ENCODE measurements around the gene CHD5. TPM values are rescaled to one million over a fixed set of nuclear protein-coding genes. Genes with fewer than 3 reads are reported as not detected.
"Not testable (repeated sequence)": the region's sequence is repeated elsewhere in the genome, so short reads cannot be mapped to it uniquely, and the experiment has no call there.

The CHD5 gene
- 0.14 TPM for polyA plus RNA-seq (2013, experiment 1 of 2; ENCODE audit: insufficient read length)
- polyA plus RNA-seq (2013, experiment 2 of 2; ENCODE audit: insufficient read length) = 0.28 TPM

DNA sequence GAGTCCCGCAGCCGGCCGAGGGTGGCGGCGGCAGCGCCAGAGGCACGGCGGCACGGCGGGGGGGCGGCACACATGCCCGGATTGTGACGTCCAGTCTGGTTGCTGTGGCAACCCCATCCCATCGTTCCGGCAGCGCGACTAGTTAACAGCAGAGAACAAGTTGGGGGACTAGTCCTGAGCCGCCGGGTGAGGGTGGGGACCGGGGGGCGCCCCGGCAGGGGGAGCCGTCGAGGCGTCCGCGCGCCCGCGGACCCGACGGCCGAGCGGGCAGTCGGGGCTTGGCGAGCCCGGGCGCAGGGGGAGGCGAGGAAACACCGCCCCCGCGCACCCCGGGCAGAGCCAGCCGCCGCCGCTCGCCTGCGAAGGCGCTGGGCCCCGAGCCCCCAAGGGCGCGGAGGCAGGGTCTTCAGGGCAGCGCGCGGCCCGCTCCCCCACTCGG lies at the start of gene CHD5:
Gene CHD5, minus strand, starts transcription at position 54 of the 439 bp plus-strand sequence. CDS start 298 bp downstream, outside the sequence.
- no peak for DNase-seq

DNA sequence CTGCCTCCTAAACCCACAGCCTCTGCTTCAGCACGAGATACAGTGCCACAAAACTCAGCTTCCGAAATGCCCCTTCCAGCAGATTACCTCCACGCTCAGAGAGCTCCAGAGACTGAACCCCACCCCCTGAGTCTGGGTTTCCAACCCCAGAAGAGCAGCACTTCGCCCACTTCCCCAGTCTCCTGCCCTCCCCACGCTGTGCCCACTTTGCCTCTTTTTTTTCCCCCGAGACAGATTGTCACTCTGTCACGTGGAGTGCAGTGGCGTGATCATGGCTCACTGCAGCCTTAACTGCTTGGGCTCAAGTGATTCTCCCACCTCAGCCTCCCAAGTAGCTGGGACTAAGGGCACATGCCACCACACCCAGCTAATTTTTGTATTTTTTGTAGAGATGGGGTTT lies 45.5 kb upstream of the CHD5 start:
- DNase-seq = no peak

DNA sequence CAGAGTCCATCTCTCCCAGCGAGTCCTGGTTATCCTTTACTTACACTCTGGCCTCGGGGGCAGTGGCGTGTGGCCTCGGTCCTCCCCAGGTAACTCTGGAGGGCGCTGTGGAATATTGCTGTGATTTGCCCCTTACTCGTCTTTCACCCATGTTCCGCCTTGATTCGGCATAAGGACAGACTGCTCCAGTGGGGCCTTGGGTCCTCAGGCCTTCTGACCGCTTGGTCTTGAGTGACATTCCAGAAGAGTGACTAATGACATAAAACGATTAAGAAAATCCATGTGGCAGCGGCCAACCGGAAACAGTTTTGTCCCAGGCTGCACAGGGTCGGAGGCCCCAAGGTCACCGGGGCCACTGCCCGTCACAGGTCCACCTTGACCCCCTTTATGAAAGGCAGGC lies 44.6 kb upstream of the CHD5 start:
- DNase-seq = no peak

DNA sequence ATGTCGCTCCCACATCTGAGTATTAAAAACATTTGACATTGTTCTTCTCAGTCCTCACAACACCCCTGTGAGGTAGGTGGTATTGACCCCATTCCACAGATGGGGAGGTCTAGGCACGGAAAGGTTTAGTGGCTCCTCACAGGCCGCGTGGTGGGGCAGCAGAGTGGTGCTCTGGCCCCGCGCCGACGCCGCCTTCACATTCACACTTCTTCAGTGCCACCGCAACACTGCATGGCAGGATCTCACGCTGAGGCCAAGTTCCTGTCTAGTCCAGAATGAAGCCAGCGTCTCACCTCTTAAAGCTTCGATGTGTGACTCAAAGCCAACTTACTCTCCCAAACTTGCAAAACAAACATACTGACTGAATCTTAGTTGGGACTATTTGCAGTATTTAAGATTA lies 43.5 kb upstream of the CHD5 start:
- no peak for DNase-seq

DNA sequence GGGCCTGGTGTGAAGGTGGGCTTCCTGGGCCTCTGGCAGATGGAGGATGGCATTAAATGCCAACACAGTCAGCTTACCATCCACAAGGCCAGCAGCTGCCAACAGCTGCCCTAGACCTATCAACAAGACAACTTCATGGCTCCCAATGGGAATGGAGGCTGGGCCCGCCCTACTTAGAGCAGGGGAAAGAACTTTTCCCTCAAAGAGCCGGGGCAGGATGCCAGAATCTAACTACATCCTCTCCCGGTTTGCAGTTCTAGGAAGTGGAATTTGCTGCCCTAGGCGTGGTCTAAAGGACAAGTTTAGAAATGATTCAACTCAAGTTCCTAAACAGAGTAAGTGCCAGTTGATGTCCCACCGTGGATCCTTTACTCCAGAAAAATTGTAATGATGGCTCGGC lies 42.5 kb upstream of the CHD5 start:
- DNase-seq = peak; percentile 57

DNA sequence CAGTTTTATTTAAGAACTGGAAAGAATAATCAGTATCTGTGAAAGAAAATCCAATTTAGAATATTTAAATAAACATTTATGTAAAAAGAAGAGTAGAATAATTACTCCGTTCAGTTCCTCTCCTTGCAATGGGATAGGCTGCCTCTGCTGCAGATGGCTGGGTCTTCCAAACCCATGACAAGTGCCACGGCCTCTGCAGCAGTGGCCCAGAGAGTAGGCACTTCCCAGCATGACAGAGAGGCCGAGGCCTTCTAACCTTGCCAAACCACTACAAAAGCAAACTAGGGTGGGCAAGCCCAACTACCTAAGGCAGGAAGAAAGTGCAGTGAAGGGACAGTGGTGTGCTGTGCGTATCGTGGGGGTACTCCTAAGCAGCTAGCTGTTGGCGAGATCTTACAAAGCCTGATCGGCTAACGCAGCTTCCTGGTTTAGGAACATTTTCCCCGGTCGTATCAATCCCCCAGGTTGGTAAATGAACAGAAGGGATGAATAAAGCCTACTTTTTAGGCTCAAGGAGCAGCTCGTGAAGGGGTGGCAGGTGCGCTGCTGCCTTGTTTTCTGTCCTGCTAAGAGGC lies 41.2 kb upstream of the CHD5 start:
- no peak for DNase-seq

DNA sequence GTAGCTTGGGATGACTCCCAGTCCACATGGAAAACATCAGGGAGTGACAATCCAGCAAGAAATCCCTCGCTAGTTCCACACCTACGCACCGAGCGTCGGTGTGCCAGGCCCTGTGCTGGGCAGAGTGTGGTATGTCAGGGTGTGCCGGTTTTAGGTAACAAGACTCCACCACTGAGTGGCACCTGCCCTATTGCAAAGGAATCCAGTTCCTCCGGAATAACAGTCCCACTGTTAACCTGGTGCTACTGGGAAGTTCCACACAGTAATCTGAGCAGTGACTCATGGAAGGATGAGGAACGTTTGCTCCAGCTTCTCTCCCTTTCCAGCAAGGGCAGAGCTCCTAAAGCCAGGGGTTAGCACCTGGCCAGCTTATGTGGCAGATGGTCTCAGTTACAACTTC lies 40.1 kb upstream of the CHD5 start:
- no peak for DNase-seq

DNA sequence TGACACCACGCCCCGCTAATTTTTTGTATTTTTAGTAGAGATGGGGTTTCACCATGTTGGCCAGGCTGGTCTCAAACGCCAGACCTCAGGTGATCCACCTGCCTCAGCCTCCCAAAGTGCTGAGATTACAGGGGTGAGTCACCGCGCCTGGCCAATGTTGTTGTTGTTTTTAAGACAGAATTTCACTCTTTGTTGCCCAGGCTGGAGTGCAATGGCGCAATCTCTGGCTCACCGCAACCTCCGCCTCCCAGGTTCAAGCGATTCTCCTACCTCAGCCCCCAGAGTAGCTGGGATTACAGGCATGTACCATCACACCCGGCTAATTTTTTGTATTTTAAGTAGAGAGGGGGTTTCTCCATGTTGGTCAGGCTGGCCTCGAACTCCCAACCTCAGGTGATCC lies 39.5 kb upstream of the CHD5 start:
- not testable (repeated sequence) for DNase-seq

DNA sequence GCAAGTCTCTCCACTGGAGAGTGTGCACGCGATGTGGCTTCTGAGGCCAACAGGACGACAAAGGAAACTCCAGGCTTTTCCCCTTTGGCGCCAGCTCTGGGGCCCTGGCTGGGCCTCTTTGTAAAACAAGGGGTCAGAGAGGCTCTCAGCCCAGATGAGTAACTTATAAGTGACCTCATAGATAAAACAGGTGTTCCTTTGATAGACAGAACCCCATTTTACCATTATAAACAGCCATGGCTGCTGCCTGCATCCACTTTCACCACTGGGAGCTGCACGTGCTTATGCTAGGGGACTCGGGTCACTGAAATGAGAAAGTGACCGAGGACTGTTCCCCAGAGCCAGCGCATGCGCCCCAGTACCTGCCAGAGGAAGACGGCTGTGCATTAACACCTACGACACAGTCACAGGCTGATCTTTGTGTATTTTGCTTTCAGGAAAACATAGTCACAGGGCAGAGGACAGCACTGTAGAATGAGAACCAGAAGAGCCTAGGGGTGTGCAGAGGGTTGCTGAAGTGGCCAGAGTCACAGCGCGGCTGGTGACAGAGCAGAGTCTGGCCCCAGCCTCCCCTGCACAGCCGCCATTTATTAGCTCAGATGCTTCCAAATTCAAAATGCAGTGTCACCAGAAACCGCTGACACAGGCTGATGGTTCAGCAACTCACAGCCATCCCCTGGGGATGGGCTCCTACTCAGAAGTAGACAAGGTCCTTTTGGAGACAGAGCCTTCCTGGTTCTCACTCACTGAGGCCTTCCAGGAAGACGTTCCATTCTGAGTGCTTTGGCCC lies 38.4 kb upstream of the CHD5 start:
- no peak for DNase-seq

DNA sequence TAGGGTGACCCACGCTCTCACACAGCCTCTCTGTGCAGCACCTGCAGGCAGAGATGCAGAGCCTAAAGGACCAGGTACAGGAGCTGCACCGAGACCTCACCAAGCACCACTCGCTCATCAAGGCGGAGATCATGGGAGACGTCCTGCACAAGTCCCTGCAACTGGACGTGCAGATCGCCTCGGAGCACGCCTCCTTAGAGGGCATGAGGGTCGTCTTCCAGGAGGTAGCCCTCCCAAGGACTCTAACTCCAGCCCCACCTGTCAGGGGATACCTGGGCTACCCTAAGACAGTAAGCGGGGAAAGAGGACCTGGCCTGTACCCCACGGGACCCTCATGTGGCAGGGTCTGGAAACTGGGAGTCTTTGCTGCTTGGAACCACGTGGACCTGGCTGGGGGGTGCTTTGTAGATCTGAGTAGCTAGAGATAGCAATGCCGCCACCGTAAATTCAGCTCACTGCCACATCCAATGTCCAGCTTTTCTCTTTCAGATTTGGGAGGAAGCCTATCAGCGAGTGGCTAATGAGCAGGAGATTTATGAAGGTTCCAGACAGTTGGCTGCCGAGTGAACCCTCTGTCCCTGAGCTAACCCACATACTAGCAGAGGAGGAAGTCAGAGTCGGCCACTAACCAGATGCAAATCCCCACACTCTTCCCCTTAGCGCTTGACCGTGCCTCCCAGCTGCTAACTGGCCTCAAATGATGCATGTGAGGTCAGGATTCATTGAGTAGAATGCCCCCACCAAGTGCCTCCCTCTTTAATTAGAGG lies 32.3 kb upstream of the CHD5 start:
- DNase-seq = no peak

DNA sequence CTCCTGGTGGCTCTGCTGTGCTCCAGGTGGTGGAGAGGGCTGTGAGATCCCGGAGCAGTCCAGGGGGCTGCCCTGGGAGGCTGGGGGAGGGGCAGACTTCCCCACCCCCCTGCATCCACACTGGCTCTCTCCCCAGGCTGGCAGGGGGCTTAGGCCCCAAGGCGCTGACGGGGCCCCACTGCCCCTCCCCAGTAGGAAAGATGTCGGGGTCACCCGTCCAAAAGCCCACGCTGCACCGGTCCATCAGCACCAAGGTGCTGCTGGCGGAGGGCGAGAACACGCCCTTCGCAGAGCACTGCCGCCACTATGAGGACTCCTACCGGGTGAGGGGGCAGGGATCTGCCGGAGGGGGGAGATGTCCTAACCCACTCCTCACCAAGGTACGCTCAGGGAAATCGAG lies 31.6 kb upstream of the CHD5 start:
- DNase-seq = no peak

DNA sequence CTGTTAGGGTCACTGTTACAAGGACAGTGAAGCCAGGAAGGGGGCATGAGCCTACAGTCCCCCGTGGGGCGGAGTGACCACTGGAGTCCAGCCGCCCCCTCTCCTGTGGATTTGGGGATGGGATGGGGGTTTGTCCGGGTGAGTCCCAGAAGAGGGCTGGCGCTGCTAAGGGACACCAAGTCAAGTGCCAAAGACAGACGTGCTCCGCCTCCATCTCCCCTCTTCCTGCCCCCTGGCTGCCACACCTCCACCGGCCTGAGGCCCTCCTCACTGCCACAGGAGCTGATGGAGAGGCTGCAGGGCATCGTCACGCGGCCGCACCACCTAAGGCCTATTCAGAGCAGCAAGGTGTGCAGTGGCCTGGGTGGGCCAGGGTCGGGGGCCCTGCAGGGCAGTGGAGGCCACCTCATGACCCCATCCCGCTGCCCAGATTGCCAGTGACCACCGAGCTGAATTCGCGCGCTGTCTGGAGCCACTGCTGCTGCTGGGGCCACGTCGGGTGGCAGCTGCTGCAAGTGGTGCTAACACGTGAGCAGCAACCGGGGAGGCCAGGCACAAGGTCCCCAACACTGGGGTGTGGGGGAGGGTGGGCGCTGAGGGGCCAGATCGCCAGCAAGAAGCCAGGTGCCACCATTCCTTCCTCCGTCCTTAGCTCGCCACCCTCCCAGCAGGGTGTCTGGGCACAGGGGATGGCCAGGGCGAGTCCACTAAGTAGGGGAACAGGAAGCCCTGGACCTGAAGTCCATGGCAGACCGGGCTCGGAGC lies 30.7 kb upstream of the CHD5 start:
- no peak for DNase-seq

DNA sequence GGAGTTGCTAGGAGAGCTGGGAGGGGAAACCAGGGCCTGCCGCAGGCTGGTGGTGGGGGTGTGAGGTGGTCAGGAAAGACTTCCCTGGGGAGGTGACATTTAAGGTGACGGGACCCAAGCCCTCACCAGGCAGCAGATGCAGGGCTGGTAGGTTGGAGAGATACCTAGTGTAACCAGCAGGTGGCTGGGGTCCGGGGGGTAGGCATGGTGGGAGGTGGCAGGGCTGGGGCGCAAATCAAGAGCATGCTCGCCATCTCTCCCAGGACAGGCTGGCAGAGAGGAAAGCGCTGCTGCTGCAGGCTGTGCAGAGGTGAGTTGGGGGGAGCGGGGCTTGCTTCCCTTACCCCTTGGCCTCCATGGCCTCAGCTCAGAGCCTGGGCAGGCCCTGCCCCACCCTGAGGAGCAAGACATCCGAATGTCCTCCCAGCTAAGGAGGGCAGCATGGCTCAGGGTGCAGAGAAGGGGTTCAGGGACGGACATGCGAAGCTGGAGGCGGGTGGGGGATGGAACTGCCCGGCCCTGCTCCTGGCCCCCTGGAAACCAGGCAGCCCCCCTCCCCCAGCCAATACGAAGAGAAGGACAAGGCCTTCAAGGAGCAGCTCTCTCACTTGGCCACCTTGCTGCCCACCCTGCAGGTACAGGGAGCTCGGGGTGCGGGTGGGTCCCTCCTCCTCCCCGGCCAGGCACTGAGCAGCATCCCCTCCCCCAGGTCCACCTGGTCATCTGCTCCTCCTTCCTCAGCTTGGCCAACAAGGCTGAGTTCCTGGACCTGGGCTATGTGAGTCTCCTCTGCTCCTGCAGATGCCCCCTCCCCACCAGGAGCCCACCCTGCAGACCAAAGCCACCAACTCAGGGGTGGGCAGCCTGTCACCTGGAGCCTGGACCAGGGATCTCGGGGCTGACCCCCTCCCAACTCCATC lies 29.8 kb upstream of the CHD5 start:
- no peak for DNase-seq

DNA sequence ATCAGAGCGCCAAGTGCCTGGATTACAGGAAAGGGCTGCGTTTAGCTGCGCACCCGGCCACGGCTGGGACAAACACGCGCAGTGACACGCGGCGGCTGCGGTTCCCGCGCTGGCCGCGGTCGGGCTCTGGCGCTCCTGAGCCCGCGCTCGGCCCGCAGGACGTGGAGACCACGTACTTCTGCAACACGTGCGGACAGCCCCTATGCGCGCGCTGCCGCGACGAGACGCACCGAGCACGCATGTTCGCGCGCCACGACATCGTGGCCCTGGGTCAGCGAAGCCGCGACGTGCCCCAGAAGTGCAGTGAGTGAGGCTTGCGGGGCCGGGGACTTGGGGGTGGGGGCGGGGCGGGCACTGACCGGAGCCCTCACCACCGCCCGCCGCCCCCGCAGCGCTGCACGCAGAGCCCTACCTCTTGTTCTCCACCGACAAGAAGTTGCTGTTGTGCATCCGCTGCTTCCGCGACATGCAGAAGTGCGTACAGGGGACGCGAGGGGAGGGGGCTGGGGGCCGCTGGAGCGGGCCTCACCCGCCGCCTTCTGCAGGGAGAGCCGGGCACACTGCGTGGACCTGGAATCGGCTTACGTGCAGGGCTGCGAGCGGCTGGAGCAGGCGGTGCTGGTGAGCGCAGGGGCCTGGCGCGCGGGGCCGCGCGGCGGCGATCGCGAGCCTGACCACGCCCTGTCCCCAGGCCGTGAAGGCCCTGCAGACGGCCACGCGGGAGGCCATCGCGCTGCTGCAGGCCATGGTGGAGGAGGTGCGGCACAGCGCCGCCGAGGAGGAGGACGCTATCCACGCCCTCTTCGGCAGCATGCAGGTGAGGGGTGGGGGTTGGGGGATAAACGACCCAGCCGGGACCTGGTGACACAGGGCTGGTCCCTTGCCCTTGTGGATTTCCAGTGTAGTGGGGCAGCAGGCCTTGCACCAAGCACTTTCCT lies 28.9 kb upstream of the CHD5 start:
- DNase-seq = peak; percentile 57

DNA sequence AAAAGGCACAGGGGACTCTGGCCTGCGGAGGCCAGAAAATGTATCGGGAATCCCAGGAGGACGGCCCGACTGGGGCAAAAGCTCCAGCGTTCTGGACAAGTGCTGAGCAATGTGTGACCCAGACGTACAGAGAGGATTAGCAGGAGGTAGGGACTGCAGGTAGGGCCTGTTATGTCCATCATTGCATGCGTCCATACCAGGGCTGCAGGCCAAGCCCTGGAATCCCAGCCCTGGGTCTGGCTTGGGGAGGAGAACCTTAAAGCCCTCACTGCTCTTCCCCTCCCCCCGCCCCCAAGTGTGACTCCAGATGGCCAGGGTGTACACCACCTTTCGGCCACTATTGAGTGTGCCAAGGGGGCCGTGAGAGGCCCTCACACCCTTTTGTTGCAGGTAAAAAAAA lies 27.8 kb upstream of the CHD5 start:
- DNase-seq = no peak

DNA sequence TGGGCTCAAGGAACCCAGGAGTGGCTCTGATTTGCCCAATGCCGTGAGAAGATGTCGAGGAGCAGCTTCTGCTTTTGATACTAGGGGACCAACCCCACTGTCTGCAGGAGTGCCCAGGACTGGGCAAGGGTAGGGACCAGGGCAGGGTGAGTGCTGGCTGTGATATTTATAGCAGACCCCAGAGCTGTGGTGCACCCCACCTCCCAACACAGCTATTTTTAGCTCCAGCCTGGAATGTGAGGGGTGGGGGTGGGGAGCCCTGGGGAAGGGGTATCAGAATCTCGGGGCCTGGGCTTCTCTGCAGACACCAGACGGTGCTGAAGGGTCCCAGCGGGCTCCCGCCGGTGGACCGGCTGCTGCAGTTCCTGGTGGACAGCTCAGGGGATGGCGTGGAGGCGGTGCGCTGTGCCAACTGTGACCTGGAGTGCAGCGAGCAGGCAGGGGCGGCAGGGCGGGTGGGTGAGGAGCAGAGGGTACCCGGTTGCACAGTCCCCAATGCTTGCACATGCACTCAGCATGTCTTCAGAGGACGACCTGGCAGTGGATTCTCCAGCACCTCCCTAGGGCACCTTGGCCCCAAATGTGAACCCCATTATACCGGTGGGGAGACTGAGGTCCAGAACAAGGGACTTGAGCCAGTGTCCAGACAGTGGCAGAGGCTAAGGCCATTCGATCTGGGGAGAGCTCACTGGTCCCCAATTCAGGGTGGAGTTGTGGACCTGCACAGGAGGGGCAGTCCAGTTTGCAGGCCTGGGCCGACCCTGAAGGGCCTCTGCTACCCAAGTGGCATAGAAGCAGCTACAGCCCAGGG lies 27.2 kb upstream of the CHD5 start:
- no peak for DNase-seq

DNA sequence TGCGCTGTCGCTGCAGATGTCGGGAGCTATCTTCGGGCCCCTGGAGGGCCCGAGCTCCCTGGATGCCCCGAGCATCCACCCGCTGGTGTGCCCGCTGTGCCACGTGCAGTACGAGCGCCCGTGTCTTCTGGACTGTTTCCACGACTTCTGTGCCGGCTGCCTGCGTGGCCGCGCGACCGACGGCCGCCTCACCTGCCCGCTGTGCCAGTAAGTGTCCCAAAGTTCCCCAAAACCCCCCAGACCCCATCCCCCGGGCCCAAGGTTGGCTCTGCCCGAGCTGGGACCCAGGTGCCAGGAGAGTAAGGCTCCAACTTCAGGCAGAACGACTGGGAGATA lies 26.4 kb upstream of the CHD5 start:
- no peak for DNase-seq

DNA sequence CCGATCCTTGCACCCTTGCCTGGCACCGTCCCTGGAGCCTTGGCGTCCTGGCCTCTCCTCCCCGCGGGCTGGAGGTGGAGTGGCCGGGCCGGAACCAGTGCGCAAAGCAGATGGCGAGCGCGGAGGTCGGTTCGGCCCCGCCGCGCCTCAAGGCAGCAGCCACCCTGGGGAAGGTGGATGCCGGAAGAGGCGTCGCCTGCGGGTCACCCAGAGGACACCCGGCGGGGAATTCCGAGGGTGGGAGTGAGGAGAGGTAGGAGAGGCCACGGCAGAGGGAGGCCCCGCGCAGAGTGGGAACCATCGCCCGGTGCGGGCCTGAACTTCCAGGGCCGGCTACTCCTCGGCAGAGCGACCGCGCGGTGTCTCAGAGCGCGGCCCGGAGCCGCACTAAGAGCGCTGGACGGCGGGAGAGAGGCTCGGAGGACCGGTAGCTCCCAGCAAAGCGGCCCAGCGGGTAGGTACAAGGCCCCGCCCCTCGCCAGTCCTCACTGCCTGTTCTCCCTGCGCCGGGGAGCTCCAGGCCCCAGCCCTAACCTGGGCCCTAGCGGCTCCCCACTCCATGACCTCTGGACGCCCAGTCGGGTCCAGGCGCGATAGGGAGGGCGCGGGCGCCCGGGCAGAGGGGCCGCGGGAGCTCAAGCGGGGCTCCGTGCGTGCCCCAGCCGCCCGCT lies 25.9 kb upstream of the CHD5 start, which contains the start of gene RNF207:
Gene RNF207, plus strand, starts transcription at position 271 of the 671 bp plus-strand sequence. CDS start 417 bp downstream, outside the sequence.
- DNase-seq = peak; percentile 63

DNA sequence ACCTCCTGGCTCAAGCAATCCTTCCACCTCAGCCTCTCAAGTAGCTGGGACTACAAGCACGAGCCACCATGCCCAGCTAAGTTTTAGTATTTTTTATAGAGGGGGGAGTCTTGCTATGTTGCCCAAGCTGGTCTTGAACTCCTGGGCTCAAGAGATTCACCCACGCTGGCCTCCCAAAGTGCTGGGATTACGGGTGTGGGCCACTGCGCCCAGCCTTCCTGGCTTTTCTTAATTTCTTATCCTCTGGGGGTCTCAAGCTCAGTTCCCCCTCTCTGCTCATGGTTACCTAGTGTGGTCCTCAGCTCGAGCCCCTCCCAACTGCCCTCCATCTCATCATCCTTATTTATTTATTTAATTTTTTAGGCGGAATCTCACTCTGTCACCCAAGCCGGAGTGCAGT lies 22.1 kb upstream of the CHD5 start:
- DNase-seq = no peak

Measured in fibroblast of skin of scalp (primary cell).